Stimulated activated CD4-positive, alpha-beta T cell treated with anti-CD3 and anti-CD28 coated beads, Interleukin-2, amount 100 ng/mL, for 4 hours (primary cell): ENCODE results near the gene FAAH2.
"Not testable (repeated sequence)": the region's sequence is repeated elsewhere in the genome, so short reads cannot be mapped to it uniquely, and the experiment has no call there.

Experiments used
- DNase-seq: peaks from one replicate; pipeline ENCODE4 v3.0.0-alpha.2; 2020; ENCODE audit warnings: low read depth

Gene FAAH2

GRCh38 chrX:57380026-57380796, 93.7 kb downstream of the FAAH2 start:
- DNase-seq: no peak

DNA sequence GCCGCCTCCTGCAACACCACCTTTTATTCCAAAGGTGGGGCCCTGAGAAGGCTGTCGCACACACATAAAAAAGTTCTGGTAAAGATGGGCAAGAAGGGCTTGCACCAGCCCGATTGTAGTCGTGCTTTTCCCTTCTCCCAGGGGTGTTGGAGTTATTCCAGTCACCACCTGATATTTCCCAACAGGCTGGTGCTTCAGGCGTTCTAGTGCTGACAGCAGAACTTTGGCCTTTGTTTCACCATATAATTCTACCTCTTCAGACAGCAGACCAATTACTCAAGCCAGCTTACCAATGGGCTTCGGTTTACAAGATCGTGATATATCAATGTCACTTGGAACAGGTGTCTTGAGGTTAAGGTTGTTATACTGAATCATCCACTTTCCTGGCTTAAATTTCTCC, 107.7 kb downstream of the FAAH2 start:
- DNase-seq: not testable (repeated sequence)

GRCh38 chrX:57403191-57403590, 116.7 kb downstream of the FAAH2 start:
- not testable (repeated sequence) for DNase-seq

- no peak for DNase-seq
These were observed 119.6 kb downstream of the FAAH2 start for GRCh38 chrX:57406149-57406548.

- DNase-seq: no peak
These were observed 131.3 kb downstream of the FAAH2 start for GRCh38 chrX:57417827-57418226.

DNA sequence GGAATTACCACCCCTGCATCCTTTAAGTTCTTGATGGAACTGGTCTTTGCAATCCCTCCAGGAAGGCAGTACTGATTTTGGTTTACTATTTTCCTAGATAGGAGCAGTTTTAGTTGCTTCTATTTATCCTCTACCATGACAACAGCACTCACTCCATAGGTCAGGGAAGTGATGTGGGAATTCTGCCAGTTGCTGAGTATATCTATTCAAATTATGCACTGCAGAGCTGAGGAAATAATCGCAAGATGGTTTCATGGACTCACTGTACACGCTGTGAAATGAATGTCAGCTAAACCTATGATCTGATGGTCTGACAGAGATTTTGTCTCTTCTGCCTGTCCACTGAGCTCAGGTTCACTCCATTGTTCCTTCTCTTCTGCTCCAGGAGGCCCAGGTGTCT, 135.8 kb downstream of the FAAH2 start:
- DNase-seq: no peak

DNA sequence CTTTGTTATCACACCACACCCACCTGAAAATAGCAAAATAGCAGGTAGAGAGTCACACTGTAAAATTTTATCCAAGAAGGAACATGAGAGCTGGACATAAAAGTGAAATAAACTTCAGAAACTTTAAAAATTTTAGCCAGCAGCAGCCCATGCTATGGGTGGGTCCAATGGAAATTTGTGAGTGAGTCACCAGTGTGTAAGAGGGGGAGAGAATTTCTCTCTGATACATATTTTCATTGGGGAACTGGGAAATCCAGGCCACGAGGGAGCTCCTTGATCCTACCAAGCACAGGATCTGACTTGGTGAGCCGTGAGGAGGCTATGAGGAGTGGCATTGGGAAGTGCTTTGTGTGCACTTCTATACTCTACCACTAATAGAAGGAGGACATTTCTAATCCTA, 136.3 kb downstream of the FAAH2 start:
- no peak for DNase-seq

DNA sequence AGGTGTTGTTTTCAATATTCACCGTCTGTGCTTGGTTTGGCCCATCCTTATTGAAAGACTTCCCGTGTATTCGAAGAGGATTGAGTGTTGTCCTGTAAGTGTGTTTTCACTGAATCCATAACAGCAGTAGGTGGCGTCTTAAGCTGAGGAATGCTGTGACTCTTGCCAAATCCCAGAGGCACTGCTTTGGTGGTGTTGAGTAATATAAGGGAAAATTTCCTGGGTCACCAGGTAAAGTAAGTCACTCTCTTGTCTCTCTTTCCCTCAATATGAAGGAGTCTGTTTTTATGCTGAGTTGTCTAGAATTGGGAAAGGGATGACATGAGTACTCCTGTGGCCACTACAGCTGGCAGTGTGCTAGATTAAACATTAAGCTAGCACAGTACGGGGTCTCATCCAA, 158.6 kb downstream of the FAAH2 start:
- no peak for DNase-seq

GRCh38 chrX:57445832-57446231, 159.3 kb downstream of the FAAH2 start:
- DNase-seq: no peak

- no peak for DNase-seq
These were observed 161.3 kb downstream of the FAAH2 start for GRCh38 chrX:57447856-57448255.

DNA sequence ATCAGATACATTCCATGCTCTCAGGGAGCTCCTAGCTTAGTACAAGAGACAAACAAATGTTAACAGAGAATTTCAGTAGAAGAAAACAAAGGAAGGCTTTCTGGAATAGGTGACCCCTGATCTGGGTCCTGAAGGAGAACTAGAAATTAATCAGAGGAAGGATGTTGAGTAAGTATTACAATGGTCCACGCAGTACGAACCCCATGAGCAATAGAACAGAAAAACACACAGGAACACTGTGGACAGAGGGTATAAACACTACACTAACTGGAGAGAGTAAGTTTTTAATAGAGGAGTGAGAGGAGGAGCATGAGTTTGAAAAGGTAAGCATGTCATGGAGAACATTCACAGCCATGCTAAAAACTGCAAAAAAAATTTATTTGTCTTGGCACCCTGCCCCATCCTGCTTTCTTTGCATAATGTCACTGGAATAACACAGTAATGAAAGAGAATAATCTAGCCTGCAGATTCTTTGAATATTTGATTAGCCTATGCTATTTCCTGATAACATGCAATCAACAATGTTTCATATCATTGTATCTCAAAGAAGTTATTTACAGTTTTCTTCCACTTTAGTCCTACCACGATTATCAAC, 165.0 kb downstream of the FAAH2 start:
- no peak for DNase-seq

GRCh38 chrX:57453901-57454300, 167.4 kb downstream of the FAAH2 start:
- no peak for DNase-seq

DNA sequence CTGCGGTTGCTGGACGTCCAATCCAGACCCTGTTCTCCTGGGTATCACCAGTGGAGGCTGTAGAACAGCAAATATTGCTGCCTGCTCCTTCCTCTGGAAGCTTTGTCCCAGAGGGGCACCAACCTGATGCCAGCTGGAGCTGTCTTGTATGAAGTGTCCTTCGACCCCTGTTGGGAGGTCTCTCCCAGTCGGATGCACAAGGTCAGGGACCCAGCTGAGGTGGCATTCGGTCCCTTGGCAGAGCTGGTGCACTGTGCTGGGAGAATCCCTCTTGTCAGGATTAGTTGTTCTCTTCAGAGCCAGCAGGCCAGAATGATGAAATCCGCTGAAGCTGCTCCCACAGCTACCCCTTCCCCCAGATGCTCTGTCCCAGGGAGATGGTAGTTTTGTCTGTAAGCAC, 195.0 kb downstream of the FAAH2 start:
- DNase-seq: no peak

DNA sequence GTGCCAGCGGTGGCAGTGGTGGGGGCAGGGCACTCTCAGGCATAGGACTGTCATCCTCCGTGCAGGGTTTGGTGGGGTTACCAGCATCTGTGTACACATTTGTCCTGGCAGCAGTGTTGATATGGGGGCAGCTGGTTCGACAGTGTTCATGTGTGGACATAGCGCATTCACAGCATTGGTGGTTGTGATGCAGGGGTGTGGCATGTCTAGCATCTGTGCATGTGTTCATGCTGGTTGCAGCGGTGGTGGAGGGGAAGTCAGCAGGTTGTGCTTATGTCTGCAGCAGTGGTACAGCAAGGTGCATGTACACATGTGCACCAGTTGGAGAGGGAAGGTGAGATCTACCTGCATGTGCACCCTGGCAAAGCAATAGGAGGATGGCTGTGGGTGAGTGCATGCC, 230.0 kb downstream of the FAAH2 start:
- DNase-seq: no peak

DNA sequence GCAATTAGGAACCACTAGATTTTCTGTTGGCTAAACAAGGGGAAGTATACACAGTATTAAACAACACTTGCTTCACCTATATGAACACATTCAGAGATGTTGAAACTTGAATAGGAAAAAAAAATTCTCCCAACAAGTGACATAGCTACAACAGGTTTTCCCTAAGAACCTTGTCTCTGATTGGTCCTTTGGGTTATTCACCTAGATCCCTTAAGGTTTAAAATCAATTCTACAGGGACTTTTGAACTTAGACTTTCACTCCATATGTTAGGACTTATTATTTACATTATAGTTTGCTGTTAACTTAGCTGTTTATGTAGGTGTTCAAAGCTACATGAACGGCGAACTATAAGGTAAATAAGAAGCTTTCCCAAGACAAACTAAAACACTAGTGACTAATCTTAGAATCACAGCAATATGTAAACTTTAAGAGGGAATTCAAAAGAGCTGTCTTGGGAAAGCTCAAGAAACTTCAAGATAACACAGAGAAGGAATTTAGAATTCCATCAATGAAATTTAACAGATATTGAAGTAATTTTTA, 233.1 kb downstream of the FAAH2 start:
- DNase-seq: no peak

DNA sequence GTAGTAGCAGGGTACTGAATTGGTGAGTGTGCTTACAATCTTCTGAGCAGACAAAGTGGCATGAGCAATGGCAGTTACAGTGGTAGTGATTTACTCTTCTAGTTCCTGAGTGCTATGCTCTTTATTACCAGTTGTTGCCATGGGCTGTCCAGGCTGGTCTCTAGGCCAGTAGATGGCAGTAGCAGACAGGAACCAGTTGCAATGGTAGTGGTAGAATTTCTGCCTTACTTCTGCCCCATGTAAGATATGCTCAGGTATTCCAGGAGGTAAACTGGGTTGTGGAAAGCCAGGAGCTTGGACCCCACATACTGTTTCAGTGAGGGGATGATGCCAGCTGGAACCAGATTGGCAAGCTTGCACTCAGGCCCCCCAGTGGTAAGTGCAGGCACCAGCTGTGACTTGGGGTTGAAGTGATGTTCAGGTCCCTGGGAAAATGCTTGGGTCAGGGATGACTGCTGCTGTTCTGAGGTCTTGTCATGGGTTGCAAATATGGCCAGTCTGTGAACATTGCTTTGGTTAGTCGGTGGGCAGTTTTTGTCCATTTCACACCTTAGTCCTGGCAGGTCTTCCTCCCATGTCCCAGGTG, 242.3 kb downstream of the FAAH2 start:
- no peak for DNase-seq
